Lung (tissue), 13 donors: ENCODE results near the gene TGFBR3. TPM values are rescaled to one million over a fixed set of nuclear protein-coding genes. Genes with fewer than 3 reads are reported as not detected.

ENCODE experiments used
- ATAC-seq: fragments of 200-7000 bp; cut with Tn5 transposase; one replicate; pipeline ENCODE4 v1.9.1; 2020; ENCODE audit warnings: moderate number of reproducible peaks; ENCODE audit not compliant: insufficient read depth, low FRiP score
- DNase-seq, 3 donors: peaks; one replicate each; pipeline ENCODE4 v3.0.0-alpha.2; 2013 to 2017
- H3K27ac ChIP-seq, 2 donors: one replicate each; pipeline ENCODE4 v1.5.1; 2013; ENCODE audit warnings: mild to moderate bottlenecking in 2 of 2, moderate library complexity in 2 of 2, control low read depth in 1 of 2, inconsistent platforms in 1 of 2, low read depth in 1 of 2, low read length in 1 of 2
- H3K27me3 ChIP-seq, 3 donors: one replicate each; pipeline ENCODE4 v1.5.1; 2013; ENCODE audit warnings: low read length in 2 of 3; ENCODE audit not compliant: control insufficient read depth in 3 of 3, insufficient read depth in 3 of 3
- H3K36me3 ChIP-seq, 4 donors: one replicate each; pipeline ENCODE4 v1.5.1; 2013; ENCODE audit warnings: low read length in 4 of 4, mild to moderate bottlenecking in 1 of 4, moderate library complexity in 1 of 4; ENCODE audit not compliant: control insufficient read depth in 4 of 4, insufficient read depth in 4 of 4
- H3K4me1 ChIP-seq, 5 donors: one replicate each; pipeline ENCODE4 v1.5.1; 2013; ENCODE audit warnings: low read length in 5 of 5, mild to moderate bottlenecking in 2 of 5, moderate library complexity in 1 of 5; ENCODE audit not compliant: control insufficient read depth in 5 of 5, insufficient read depth in 5 of 5
- H3K4me3 ChIP-seq: one replicate; pipeline ENCODE4 v1.5.1; 2013; ENCODE audit warnings: mild to moderate bottlenecking, control low read depth, moderate library complexity
- H3K9ac ChIP-seq, 2 donors: one replicate each; pipeline ENCODE4 v1.5.1; 2013; ENCODE audit warnings: low read length in 2 of 2, control low read depth in 1 of 2; ENCODE audit not compliant: insufficient read depth in 1 of 2
- H3K9me3 ChIP-seq, 4 donors: one replicate each; pipeline ENCODE4 v1.5.1; 2013; ENCODE audit warnings: low read length in 3 of 4, mild to moderate bottlenecking in 1 of 4, moderate library complexity in 1 of 4; ENCODE audit not compliant: control insufficient read depth in 4 of 4, insufficient read depth in 3 of 4
- WGBS, 2 donors: extraction: QIAGEN DNeasy Blood & Tissue Kit; methylation state at CpG; one replicate each; pipeline ENCODE4 v1.1.7; 2013; 5-methylcytosine and 5-hydroxymethylcytosine counted together
- polyA plus RNA-seq, 2 donors: library from polyadenylated mRNA; stranded (reverse); fragments of 200-250 nt; gene quantifications; one replicate each; pipeline ENCODE4 v1.2.1, GENCODE V29; 2013
- small RNA-seq: library from RNA; depleted of rRNA; stranded (forward); fragments of <200 nt; gene quantifications from one replicate; pipeline ENCODE3, GENCODE V24; 2014; ENCODE audit warnings: low replicate concordance
- total RNA-seq, 2 donors: library from RNA; depleted of rRNA in 1 of 2; stranded (reverse); fragments of >200 nt in 1 of 2; gene quantifications; one replicate each; pipeline ENCODE4 v1.2.1, GENCODE V29; 2014 to 2021
- TF ChIP-seq, protein P1 (sequence below): IDR thresholded peaks from 2 replicates; pipeline ENCODE4 v1.5.1; 2012; ENCODE audit warnings: mild to moderate bottlenecking; ENCODE audit errors: control extremely low read depth, extremely low read depth
- donor health status: control.
- donor health status: control.
- donor health status: Bipolar disorder and iron deficiency.
- donor health status: healthy.
- donor health status: DM: yes; HTN: yes; CAD: no.

Gene TGFBR3
- total and polyA plus RNA-seq, 4 donors, result 13.1 to 99.6 (median 26.5) TPM

DNA sequence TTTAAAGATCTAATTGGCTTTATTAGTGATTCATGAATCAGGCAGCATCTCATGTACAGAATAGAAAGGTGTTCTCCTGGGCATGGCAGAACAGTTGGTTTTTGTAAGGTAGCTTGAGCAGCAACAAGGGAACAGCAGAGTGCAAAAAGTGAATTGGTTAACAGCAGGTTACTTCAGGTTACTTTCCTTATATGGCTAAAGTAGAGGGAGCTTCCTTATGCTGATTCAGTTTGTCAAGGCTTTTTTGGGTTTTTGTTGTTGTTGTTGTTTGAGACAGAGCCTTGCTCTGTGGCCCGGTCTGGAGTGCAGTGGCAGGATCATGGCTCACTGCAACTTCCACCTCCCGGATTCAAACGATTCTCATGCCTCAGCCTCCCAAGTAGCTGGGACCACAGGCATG, 252.5 kb downstream of the TGFBR3 start:
- ATAC-seq (no peak), DNase-seq (no peak)
- 86 to 98% methylated on average over 3 of the region's 3 CpGs for WGBS, 2 donors
- Histone ChIP-seq H3K9ac (no peak overlapping the region), H3K27ac (no peak overlapping the region), H3K27me3 (no peaks in the 10 kb centered on the region), H3K36me3 (no peaks in the 10 kb centered on the region), H3K4me1 (no peaks in the 10 kb centered on the region), H3K4me3 (no peak overlapping the region), H3K9me3 (no peaks in the 10 kb centered on the region)
- TF ChIP-seq, protein P1, sequence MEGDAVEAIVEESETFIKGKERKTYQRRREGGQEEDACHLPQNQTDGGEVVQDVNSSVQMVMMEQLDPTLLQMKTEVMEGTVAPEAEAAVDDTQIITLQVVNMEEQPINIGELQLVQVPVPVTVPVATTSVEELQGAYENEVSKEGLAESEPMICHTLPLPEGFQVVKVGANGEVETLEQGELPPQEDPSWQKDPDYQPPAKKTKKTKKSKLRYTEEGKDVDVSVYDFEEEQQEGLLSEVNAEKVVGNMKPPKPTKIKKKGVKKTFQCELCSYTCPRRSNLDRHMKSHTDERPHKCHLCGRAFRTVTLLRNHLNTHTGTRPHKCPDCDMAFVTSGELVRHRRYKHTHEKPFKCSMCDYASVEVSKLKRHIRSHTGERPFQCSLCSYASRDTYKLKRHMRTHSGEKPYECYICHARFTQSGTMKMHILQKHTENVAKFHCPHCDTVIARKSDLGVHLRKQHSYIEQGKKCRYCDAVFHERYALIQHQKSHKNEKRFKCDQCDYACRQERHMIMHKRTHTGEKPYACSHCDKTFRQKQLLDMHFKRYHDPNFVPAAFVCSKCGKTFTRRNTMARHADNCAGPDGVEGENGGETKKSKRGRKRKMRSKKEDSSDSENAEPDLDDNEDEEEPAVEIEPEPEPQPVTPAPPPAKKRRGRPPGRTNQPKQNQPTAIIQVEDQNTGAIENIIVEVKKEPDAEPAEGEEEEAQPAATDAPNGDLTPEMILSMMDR, result no peak

DNA sequence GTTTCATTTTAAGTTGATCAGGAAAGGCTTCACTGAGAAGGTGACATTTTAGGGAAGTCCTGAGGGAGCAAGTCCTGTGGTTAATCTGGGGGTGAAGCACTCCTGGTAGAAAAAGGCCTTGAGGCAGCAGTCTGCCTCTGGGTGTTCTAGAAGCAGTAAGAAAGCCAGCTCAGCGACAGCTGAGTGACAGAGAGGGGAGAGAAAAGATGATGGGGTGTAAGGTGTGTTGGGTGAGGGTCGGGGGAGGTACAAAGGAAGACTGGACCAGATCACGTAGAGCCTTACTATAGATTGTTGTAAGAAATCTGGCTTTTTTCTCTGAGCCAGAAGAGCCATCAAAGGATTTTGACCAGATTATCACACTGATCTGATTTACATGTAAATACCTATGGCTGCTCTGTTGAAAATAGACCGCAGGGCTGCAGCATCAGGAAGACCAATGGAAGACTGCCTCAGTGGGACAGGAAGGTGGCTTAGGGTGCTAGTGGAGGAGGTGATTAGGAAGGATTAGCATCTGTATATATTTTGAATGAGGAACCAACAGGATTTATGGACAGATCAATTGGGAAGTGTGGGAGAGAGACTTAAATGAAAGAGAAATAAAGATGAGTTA, 254.1 kb downstream of the TGFBR3 start:
- ATAC-seq (no peak), DNase-seq (no peak)
- H3K9ac ChIP-seq, result no peak overlapping the region
- H3K9me3 ChIP-seq, result no peaks in the 10 kb centered on the region
- no peak overlapping the region for H3K4me3 ChIP-seq
- TF ChIP-seq, protein P1, result no peak
- no peaks in the 10 kb centered on the region for H3K36me3 ChIP-seq
- no peaks in the 10 kb centered on the region for H3K27me3 ChIP-seq
- WGBS, 2 donors, result 89 to 93% methylated on average over 4 of the region's 4 CpGs
- no peaks in the 10 kb centered on the region for H3K4me1 ChIP-seq
- H3K27ac ChIP-seq, result no peak overlapping the region

DNA sequence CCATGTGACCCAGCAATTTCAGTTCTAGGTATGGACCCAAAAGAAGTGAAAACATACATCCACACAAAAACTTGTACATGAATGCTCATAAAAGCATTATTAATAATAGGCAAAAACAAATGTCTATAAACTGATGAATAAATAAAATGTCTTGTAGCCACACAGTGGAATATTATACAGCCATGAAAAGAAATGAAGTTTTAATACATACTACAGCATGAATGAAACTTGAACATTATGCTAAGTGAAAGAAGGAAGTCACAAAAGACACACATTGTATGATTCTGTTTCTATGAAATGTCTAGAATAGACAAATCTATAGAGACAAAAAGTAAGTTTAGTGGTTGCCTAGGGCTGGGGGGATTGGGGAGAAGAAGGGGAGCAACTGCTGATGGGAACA, 255.1 kb downstream of the TGFBR3 start:
- TF ChIP-seq, protein P1, result no peak
- no peak for ATAC-seq
- no peak overlapping the region for H3K4me3 ChIP-seq
- H3K27me3 ChIP-seq, result no peaks in the 10 kb centered on the region
- no peak for DNase-seq
- H3K36me3 ChIP-seq, result no peaks in the 10 kb centered on the region
- no peaks in the 10 kb centered on the region for H3K4me1 ChIP-seq
- no peaks in the 10 kb centered on the region for H3K9me3 ChIP-seq
- H3K27ac ChIP-seq, result no peak overlapping the region
- H3K9ac ChIP-seq, result no peak overlapping the region

Small RNAs within 50 kb of the gene (small RNA-seq; reads per million reads assigned to genes)
- gene RN7SL653P, result not detected

Other genes starting within 250 kb of the TGFBR3 start
- gene BRDT, start 63.2 kb upstream of the TGFBR3 start, total RNA-seq, result under 1 TPM in 1 of 2 donors, not detected in 1; 0.15 TPM
- gene BRDT, start 63.2 kb upstream of the TGFBR3 start, polyA plus RNA-seq, result not detected
- gene EPHX4, start 143.8 kb upstream of the TGFBR3 start, total RNA-seq, result 1 to 10 TPM in 1 of 2 donors, under 1 TPM in 1; 0.40 to 1.2 TPM
- under 1 TPM; 0.26 to 0.64 TPM for gene EPHX4, start 143.8 kb upstream of the TGFBR3 start, polyA plus RNA-seq
- gene SETSIP, start 189.3 kb upstream of the TGFBR3 start, total RNA-seq, result not detected
- under 1 TPM in 1 of 2 donors, not detected in 1; 0.10 TPM for gene SETSIP, start 189.3 kb upstream of the TGFBR3 start, polyA plus RNA-seq
- gene BTBD8, start 194.2 kb upstream of the TGFBR3 start, total RNA-seq, result 10 to 100 TPM in 1 of 2 donors, 1 to 10 TPM in 1; 3.0 to 14.1 TPM
- 1 to 10 TPM in 1 of 2 donors, under 1 TPM in 1; 0.58 to 1.2 TPM for gene BTBD8, start 194.2 kb upstream of the TGFBR3 start, polyA plus RNA-seq